ENCODE measurements around the gene ADAMTSL2.

GRCh38 chr9:133546287-133546680, 11.8 kb downstream of the ADAMTSL2 start:
- no peak for TF ChIP-seq CTCF (IDR thresholded peaks at IDR 0.05; ENCODE audit: insufficient read depth, low read length)
- no peak for TF ChIP-seq POLR2AphosphoS5 (IDR thresholded peaks at IDR 0.05; ENCODE audit: low read depth)
- TF ChIP-seq GABPA (IDR thresholded peaks at IDR 0.05; ENCODE audit: low read depth) = no peak
- no peak for TF ChIP-seq REST (IDR thresholded peaks at IDR 0.05; ENCODE audit: insufficient replicate concordance, low read depth)
- TF ChIP-seq SPI1 (IDR thresholded peaks at IDR 0.05; ENCODE audit: borderline replicate concordance, low read depth) = no peak

Data from HL-60 (cell line).